Measurements from ENCODE around the gene C11orf42. TPM values are rescaled to one million over a fixed set of nuclear protein-coding genes. Genes with fewer than 3 reads are reported as not detected.

Gene C11orf42
- total RNA-seq, 1 experiment from 2014 or later = not detected

- no peaks in the 10 kb centered on the region for H3K79me1 ChIP-seq (ENCODE audit: insufficient read depth, low read depth, low read length, poor library complexity, severe bottlenecking)
- H3K14ac ChIP-seq (ENCODE audit: insufficient read depth, low read length) = no peak overlapping the region
- H3K4me1 Mint-ChIP-seq = no peaks in the 10 kb centered on the region
- no peaks in the 10 kb centered on the region for H3K9me3 Mint-ChIP-seq
- H3K56ac ChIP-seq (ENCODE audit: insufficient read length, low read depth, low read length) = no peak overlapping the region
- H2BK20ac ChIP-seq (ENCODE audit: low read depth, low read length, poor library complexity, severe bottlenecking) = no peak overlapping the region
- H3K4me3 Mint-ChIP-seq = no peak overlapping the region
- no peak overlapping the region for H3K18ac ChIP-seq (ENCODE audit: insufficient read length, low read depth, low read length)
- H3K79me2 ChIP-seq (ENCODE audit: insufficient read depth, low read length) = no peaks in the 10 kb centered on the region
- H4K5ac ChIP-seq (ENCODE audit: insufficient read length, low read depth, low read length) = no peak overlapping the region
- H4K91ac ChIP-seq (ENCODE audit: insufficient read length, low read depth, low read length) = no peak overlapping the region
- no peaks in the 10 kb centered on the region for H4K20me1 ChIP-seq (ENCODE audit: control insufficient read depth, insufficient read depth, insufficient read length)
- no peaks in the 10 kb centered on the region for H3K23me2 ChIP-seq (ENCODE audit: insufficient read length, low read depth, low read length, poor library complexity, severe bottlenecking)
- WGBS (ENCODE audit: extremely low coverage, insufficient read length, low lambda C conversion rate) = no CpG with 5 or more reads among the region's 2 CpGs
- H3K4me2 ChIP-seq (ENCODE audit: insufficient read depth, insufficient read length, low read length) = no peak overlapping the region
- H3K9ac ChIP-seq (ENCODE audit: extremely low read depth, insufficient read length, low read length) = no peak overlapping the region
- H3K27me3 Mint-ChIP-seq (ENCODE audit: low read depth) = no peaks in the 10 kb centered on the region
- H2AK5ac ChIP-seq (ENCODE audit: insufficient read length, low read length) = no peak overlapping the region
- H3K27me3 ChIP-seq (ENCODE audit: insufficient read depth, low read length) = no peaks in the 10 kb centered on the region
- no peak overlapping the region for H2AFZ ChIP-seq (ENCODE audit: low read length)
- H3K9me3 ChIP-seq (ENCODE audit: control insufficient read depth, low read depth, low read length) = no peaks in the 10 kb centered on the region
- no peak overlapping the region for H2BK5ac ChIP-seq (ENCODE audit: insufficient read length, low read length)
- H2BK12ac ChIP-seq (ENCODE audit: insufficient read length, low read depth, low read length) = no peak overlapping the region
- H3K23ac ChIP-seq (ENCODE audit: insufficient read length, low read depth, low read length) = no peak overlapping the region
- no peak overlapping the region for H3K27ac Mint-ChIP-seq
- H3K4ac ChIP-seq (ENCODE audit: low read depth, low read length) = no peak overlapping the region
- peaks cover 22 to 68% (median 39%) of the 10 kb centered on the region in 3 experiments; a peak in 6 of 7 replicates for H3K36me3 Mint-ChIP-seq (ENCODE audit: insufficient read depth in 1 of 3, low read depth in 3 of 3)
- no peak overlapping the region for H4K8ac ChIP-seq (replicated peaks; ENCODE audit: insufficient read length, low read depth, low read length)
- TF ChIP-seq, protein P1, sequence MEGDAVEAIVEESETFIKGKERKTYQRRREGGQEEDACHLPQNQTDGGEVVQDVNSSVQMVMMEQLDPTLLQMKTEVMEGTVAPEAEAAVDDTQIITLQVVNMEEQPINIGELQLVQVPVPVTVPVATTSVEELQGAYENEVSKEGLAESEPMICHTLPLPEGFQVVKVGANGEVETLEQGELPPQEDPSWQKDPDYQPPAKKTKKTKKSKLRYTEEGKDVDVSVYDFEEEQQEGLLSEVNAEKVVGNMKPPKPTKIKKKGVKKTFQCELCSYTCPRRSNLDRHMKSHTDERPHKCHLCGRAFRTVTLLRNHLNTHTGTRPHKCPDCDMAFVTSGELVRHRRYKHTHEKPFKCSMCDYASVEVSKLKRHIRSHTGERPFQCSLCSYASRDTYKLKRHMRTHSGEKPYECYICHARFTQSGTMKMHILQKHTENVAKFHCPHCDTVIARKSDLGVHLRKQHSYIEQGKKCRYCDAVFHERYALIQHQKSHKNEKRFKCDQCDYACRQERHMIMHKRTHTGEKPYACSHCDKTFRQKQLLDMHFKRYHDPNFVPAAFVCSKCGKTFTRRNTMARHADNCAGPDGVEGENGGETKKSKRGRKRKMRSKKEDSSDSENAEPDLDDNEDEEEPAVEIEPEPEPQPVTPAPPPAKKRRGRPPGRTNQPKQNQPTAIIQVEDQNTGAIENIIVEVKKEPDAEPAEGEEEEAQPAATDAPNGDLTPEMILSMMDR (conservative IDR thresholded peaks at IDR 0.05) = no peak
- H2BK15ac ChIP-seq (ENCODE audit: low read depth, low read length) = no peak overlapping the region
- no peak overlapping the region for H3T11ph ChIP-seq (ENCODE audit: low read length)
- H3K27ac ChIP-seq (ENCODE audit: insufficient read length, low read depth, low read length) = no peak overlapping the region
- no peaks in the 10 kb centered on the region for H3K4me1 ChIP-seq (ENCODE audit: insufficient read depth, low read length)
- H2BK120ac ChIP-seq (ENCODE audit: low read depth, low read length, poor library complexity, severe bottlenecking) = no peak overlapping the region
- DNase-seq = no peak
These were observed 14.0 kb downstream of the C11orf42 start for GRCh38 chr11:6219359-6219758.
